ENCODE results near the gene ZNF367. TPM values are rescaled to one million over a fixed set of nuclear protein-coding genes. Genes with fewer than 3 reads are reported as not detected.
A peak's percentile ranks its signal among the peaks of the same experiment; 100 is the strongest.

The ZNF367 gene
- total RNA-seq, 1 experiment from 2014 or later, result 10.1 TPM

GRCh38 chr9:96412174-96412913, 5.8 kb downstream of the ZNF367 start:
- H3K79me1 ChIP-seq (ENCODE audit: insufficient read depth, low read depth, low read length, poor library complexity, severe bottlenecking), result peaks cover 6% of the 10 kb centered on the region
- no peak for TF ChIP-seq CTCF (conservative IDR thresholded peaks at IDR 0.05)
- H2AFZ ChIP-seq (ENCODE audit: low read length), result no peak overlapping the region
- no peaks in the 10 kb centered on the region for H4K20me1 ChIP-seq (ENCODE audit: control insufficient read depth, insufficient read depth, insufficient read length)
- no peak overlapping the region for H4K8ac ChIP-seq (replicated peaks; ENCODE audit: insufficient read length, low read depth, low read length)
- no peak overlapping the region for H3T11ph ChIP-seq (ENCODE audit: low read length)
- H3K23ac ChIP-seq (ENCODE audit: insufficient read length, low read depth, low read length), result no peak overlapping the region
- H3K56ac ChIP-seq (ENCODE audit: insufficient read length, low read depth, low read length), result no peak overlapping the region
- no peak overlapping the region for H3K27ac ChIP-seq (ENCODE audit: insufficient read length, low read depth, low read length)
- H2BK5ac ChIP-seq (ENCODE audit: insufficient read length, low read length), result no peak overlapping the region
- no peak for DNase-seq
- no peak overlapping the region for H2BK120ac ChIP-seq (ENCODE audit: low read depth, low read length, poor library complexity, severe bottlenecking)
- peaks cover 5% of the 10 kb centered on the region; the same call in 1 of the 2 replicates for H3K4me1 ChIP-seq (ENCODE audit: insufficient read depth, low read length)
- no peak overlapping the region for H3K4ac ChIP-seq (ENCODE audit: low read depth, low read length)
- H3K14ac ChIP-seq (ENCODE audit: insufficient read depth, low read length), result no peak overlapping the region
- H3K4me3 Mint-ChIP-seq, result no peak overlapping the region
- H2BK20ac ChIP-seq (ENCODE audit: low read depth, low read length, poor library complexity, severe bottlenecking), result no peak overlapping the region
- no peaks in the 10 kb centered on the region for H3K27me3 ChIP-seq (ENCODE audit: insufficient read depth, low read length)
- no peak overlapping the region for H3K18ac ChIP-seq (ENCODE audit: insufficient read length, low read depth, low read length)
- no peak overlapping the region for H2AK5ac ChIP-seq (ENCODE audit: insufficient read length, low read length)
- H4K5ac ChIP-seq (ENCODE audit: insufficient read length, low read depth, low read length), result no peak overlapping the region
- no peak overlapping the region for H2BK15ac ChIP-seq (ENCODE audit: low read depth, low read length)
- no peak overlapping the region for H4K91ac ChIP-seq (ENCODE audit: insufficient read length, low read depth, low read length)
- H3K27ac Mint-ChIP-seq, result peak overlapping the region in 1 of 3 experiments; percentile 14; a peak in 1 of 7 replicates
- peaks cover 0 to 20% (median 3%) of the 10 kb centered on the region in 3 experiments; a peak in 3 of 7 replicates for H3K36me3 Mint-ChIP-seq (ENCODE audit: insufficient read depth in 1 of 3, low read depth in 3 of 3)
- no CpG with 5 or more reads among the region's 8 CpGs for WGBS (ENCODE audit: extremely low coverage, insufficient read length, low lambda C conversion rate)
- H3K79me2 ChIP-seq (ENCODE audit: insufficient read depth, low read length), result peaks cover 12% of the 10 kb centered on the region; the same call in 1 of the 2 replicates
- no peak overlapping the region for H2BK12ac ChIP-seq (ENCODE audit: insufficient read length, low read depth, low read length)
- no peaks in the 10 kb centered on the region for H3K9me3 ChIP-seq (ENCODE audit: control insufficient read depth, low read depth, low read length)
- peaks cover 3% of the 10 kb centered on the region for H3K23me2 ChIP-seq (ENCODE audit: insufficient read length, low read depth, low read length, poor library complexity, severe bottlenecking)
- H3K4me2 ChIP-seq (ENCODE audit: insufficient read depth, insufficient read length, low read length), result no peak overlapping the region
- H3K9ac ChIP-seq (ENCODE audit: extremely low read depth, insufficient read length, low read length), result no peak overlapping the region
- no peaks in the 10 kb centered on the region for H3K27me3 Mint-ChIP-seq (ENCODE audit: low read depth)
- no peaks in the 10 kb centered on the region; a peak in 1 of 5 replicates for H3K9me3 Mint-ChIP-seq
- H3K4me1 Mint-ChIP-seq, result peaks cover 41 to 43% of the 10 kb centered on the region in 2 experiments

Data from H9 (cell line).